ENCODE measurements around the gene ANKRD29.

The ANKRD29 gene

DNA sequence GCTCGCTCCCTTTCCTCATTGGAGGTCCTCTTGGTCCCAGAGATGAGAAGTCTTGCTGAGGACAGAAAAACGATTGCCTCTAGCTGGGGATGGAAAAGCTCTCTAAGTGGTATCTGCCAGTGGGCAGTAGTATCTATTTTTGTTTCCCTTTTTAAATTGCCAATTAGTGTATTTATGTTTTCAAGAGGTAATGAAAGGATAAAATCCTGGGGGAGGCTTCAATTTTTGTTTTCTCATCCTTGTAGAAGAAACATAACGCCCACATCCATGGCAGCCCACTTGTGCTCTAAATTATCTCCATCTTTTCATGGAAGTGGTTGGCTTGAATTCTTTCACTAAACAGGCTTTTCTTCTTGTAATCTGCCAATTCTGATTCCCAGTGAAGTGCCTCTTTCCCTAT is 14.3 kb downstream of the ANKRD29 start:
- no peak for DNase-seq
- in situ Hi-C loops (cut with HindIII; ENCODE audit: low pct_ligation_motif_present, low sequenced_read_pairs), result no loop called here
- TF ChIP-seq, protein P1, sequence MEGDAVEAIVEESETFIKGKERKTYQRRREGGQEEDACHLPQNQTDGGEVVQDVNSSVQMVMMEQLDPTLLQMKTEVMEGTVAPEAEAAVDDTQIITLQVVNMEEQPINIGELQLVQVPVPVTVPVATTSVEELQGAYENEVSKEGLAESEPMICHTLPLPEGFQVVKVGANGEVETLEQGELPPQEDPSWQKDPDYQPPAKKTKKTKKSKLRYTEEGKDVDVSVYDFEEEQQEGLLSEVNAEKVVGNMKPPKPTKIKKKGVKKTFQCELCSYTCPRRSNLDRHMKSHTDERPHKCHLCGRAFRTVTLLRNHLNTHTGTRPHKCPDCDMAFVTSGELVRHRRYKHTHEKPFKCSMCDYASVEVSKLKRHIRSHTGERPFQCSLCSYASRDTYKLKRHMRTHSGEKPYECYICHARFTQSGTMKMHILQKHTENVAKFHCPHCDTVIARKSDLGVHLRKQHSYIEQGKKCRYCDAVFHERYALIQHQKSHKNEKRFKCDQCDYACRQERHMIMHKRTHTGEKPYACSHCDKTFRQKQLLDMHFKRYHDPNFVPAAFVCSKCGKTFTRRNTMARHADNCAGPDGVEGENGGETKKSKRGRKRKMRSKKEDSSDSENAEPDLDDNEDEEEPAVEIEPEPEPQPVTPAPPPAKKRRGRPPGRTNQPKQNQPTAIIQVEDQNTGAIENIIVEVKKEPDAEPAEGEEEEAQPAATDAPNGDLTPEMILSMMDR (IDR thresholded peaks at IDR 0.05; ENCODE audit: low read depth, low read length, missing control alignments), result no peak
- H3K36me3 ChIP-seq (replicated peaks), result no peaks in the 10 kb centered on the region
- no peaks in the 10 kb centered on the region for H3K27me3 ChIP-seq (replicated peaks)
- no peak overlapping the region for H3K4me3 ChIP-seq (ENCODE audit: low read depth, low read length)
- no peak overlapping the region for H3K27ac ChIP-seq

- TF ChIP-seq, protein P1 (IDR thresholded peaks at IDR 0.05; ENCODE audit: low read depth, low read length, missing control alignments), result no peak
- Histone ChIP-seq H3K36me3 (replicated peaks) (no peaks in the 10 kb centered on the region), H3K4me3 (ENCODE audit: low read depth, low read length) (no peak overlapping the region), H3K27me3 (replicated peaks) (no peaks in the 10 kb centered on the region), H3K27ac (no peak overlapping the region)
- no peak for DNase-seq
- in situ Hi-C loops (cut with HindIII; ENCODE audit: low pct_ligation_motif_present, low sequenced_read_pairs), result no loop called here
Observed at GRCh38 chr18:23646282-23646681, 16.4 kb downstream of the ANKRD29 start.

DNA sequence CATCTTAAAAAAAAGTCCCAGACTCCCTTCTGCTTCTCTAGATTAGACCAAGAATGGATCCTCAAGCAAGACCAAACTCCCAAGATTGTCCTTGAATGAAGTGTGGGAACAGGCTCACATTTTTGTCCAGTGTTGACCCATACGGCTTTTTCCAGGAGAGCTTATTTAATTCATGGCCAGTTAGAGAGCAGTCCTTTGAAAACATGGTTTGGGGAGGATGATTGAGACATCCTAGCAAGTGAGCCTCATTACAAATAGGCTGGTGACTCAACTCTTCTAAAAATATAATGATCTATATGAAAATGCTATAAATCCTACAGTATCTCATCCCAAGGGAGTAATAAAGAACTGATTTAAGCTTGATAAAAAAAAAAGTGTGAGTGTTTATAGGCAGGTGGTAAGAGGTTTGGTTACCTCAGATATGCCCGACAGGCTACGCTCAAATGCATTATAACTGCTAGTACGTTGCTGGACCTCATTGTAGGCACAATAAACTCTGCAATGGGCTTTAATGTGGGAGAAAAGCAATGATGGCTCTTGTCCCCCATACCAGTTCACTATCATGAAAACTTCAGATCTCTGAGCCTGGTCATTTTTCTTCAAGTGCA is 17.0 kb downstream of the ANKRD29 start:
- DNase-seq, result no peak
- H3K27me3 ChIP-seq (replicated peaks), result no peaks in the 10 kb centered on the region
- no peak overlapping the region for H3K27ac ChIP-seq
- no peaks in the 10 kb centered on the region for H3K36me3 ChIP-seq (replicated peaks)
- in situ Hi-C loops (cut with HindIII; ENCODE audit: low pct_ligation_motif_present, low sequenced_read_pairs), result no loop called here
- H3K4me3 ChIP-seq (ENCODE audit: low read depth, low read length), result no peak overlapping the region
- TF ChIP-seq, protein P1 (IDR thresholded peaks at IDR 0.05; ENCODE audit: low read depth, low read length, missing control alignments), result no peak

DNA sequence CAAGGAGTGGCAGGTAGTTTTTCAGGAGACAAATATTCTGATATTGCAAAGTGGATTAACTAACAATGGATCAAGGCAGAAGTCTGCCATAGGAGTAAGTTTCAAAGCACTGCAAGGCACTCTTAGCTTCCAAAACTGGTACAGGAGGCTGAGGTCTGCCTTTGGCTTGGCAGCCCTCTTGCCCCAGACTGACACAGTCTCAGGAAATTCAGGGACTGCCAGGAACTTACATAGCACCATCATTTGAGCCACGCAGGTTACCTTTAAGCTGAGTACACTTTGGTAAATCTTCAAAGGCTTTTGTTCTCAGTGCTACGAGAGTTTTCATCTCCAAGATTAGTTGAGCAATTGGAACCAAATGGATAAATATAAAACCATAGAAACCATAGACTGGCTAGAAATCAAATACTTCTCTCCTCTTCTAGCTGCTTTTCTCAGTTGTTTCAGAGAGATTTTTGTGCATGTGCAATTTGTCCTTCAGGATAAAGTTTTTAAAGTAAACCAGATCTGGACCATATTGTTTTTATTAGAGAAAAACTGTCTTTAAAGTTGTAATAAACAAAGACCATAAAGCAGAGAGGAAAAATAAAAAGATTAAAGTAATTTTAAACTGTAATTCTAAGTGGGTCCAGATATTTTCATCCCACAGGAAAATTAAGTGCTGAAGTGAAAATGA is 18.8 kb downstream of the ANKRD29 start:
- no peaks in the 10 kb centered on the region for H3K36me3 ChIP-seq (replicated peaks)
- TF ChIP-seq, protein P1 (IDR thresholded peaks at IDR 0.05; ENCODE audit: low read depth, low read length, missing control alignments), result no peak
- no peak overlapping the region for H3K27ac ChIP-seq
- H3K27me3 ChIP-seq (replicated peaks), result no peaks in the 10 kb centered on the region
- no peak overlapping the region for H3K4me3 ChIP-seq (ENCODE audit: low read depth, low read length)
- DNase-seq, result no peak
- in situ Hi-C loops (cut with HindIII; ENCODE audit: low pct_ligation_motif_present, low sequenced_read_pairs), result no loop called here

GRCh38 chr18:23641937-23642666 is 20.6 kb downstream of the ANKRD29 start:
- Histone ChIP-seq H3K27me3 (replicated peaks) (no peaks in the 10 kb centered on the region), H3K27ac (no peak overlapping the region), H3K4me3 (ENCODE audit: low read depth, low read length) (no peak overlapping the region), H3K36me3 (replicated peaks) (no peaks in the 10 kb centered on the region)
- TF ChIP-seq, protein P1 (IDR thresholded peaks at IDR 0.05; ENCODE audit: low read depth, low read length, missing control alignments), result no peak
- no peak for DNase-seq
- in situ Hi-C loops (cut with HindIII; ENCODE audit: low pct_ligation_motif_present, low sequenced_read_pairs), result no loop called here
